H1 (cell line): ENCODE measurements around the gene APOC4.

Experiments
- CTCF ChIP-seq, 3 experiments: IDR thresholded peaks; 1 replicate in 2 of 3; 2 replicates in 1 of 3; pipeline versions ENCODE4 v1.5.1 to v1.6.1; 2011; ENCODE audit warnings: low read length in 3 of 3, mild to moderate bottlenecking in 3 of 3, inconsistent platforms in 2 of 3, low read depth in 1 of 3, moderate library complexity in 1 of 3; ENCODE audit not compliant: insufficient read depth in 1 of 3; ENCODE audit errors: control extremely low read depth in 1 of 3
- EZH2 ChIP-seq: fragments of 200-600 bp; sonication (generic); IDR thresholded peaks from 2 replicates; pipeline ENCODE4 v1.7.1; 2012; ENCODE audit warnings: low read depth, mild to moderate bottlenecking, moderate library complexity, low read length, inconsistent platforms; ENCODE audit not compliant: severe bottlenecking
- GABPA ChIP-seq: IDR thresholded peaks from 2 replicates; pipeline ENCODE4 v1.6.1; 2011; ENCODE audit warnings: mild to moderate bottlenecking, low read length, moderate library complexity, borderline replicate concordance; ENCODE audit not compliant: insufficient read depth
- JUN ChIP-seq: IDR thresholded peaks from 2 replicates; pipeline ENCODE4 v1.6.1; 2011; ENCODE audit warnings: low read depth, mild to moderate bottlenecking, improper control_type of control experiment, low read length
- MAFK ChIP-seq: IDR thresholded peaks from 2 replicates; pipeline ENCODE4 v1.6.1; 2012; ENCODE audit warnings: low read depth, mild to moderate bottlenecking, improper control_type of control experiment, low read length
- POLR2A ChIP-seq, 2 experiments: IDR thresholded peaks; 1 replicate in 1 of 2; 2 replicates in 1 of 2; pipeline ENCODE4 v1.6.1; 2011; ENCODE audit warnings: low read depth in 2 of 2, low read length in 2 of 2, mild to moderate bottlenecking in 2 of 2; ENCODE audit errors: control extremely low read depth in 1 of 2
- POLR2AphosphoS5 ChIP-seq: IDR thresholded peaks from 2 replicates; pipeline ENCODE4 v1.6.1; 2011; ENCODE audit warnings: low read depth, low read length
- RAD21 ChIP-seq, 2 experiments: IDR thresholded peaks in 1 of 2; conservative IDR thresholded peaks in 1 of 2; 2 replicates each; pipeline ENCODE4 v1.6.1; 2011; ENCODE audit warnings: low read depth in 2 of 2, low read length in 2 of 2, improper control_type of control experiment in 1 of 2, inconsistent platforms in 1 of 2, mild to moderate bottlenecking in 1 of 2, moderate library complexity in 1 of 2
- SIX5 ChIP-seq: IDR thresholded peaks from 2 replicates; pipeline ENCODE4 v1.6.1; 2011; ENCODE audit warnings: mild to moderate bottlenecking, low read depth, low read length
- SP1 ChIP-seq: IDR thresholded peaks from 2 replicates; pipeline ENCODE4 v1.6.1; 2011; ENCODE audit warnings: low read depth, low read length
- SP4 ChIP-seq: IDR thresholded peaks from 2 replicates; pipeline ENCODE4 v1.6.1; 2012; ENCODE audit warnings: low read length, inconsistent platforms

- no peak for TF ChIP-seq CTCF (IDR thresholded peaks at IDR 0.05; ENCODE audit: control extremely low read depth in 1 of 3, insufficient read depth in 1 of 3, low read depth in 1 of 3, low read length in 3 of 3)
- TF ChIP-seq SP4, result no peak
- TF ChIP-seq POLR2AphosphoS5, result no peak
- no peak for TF ChIP-seq RAD21 (IDR thresholded peaks at IDR 0.05 in 1 of 2, conservative IDR thresholded peaks at IDR 0.05 in 1 of 2; ENCODE audit: low read depth in 2 of 2, low read length in 2 of 2)
- TF ChIP-seq JUN, result no peak
- TF ChIP-seq POLR2A (IDR thresholded peaks at IDR 0.05; ENCODE audit: control extremely low read depth in 1 of 2, low read depth in 2 of 2, low read length in 2 of 2), result no peak
- no peak for TF ChIP-seq MAFK
- no peak for TF ChIP-seq SIX5
- TF ChIP-seq EZH2, result no peak
- TF ChIP-seq GABPA, result no peak
- TF ChIP-seq SP1, result no peak
Observed at GRCh38 chr19:44974857-44975256, 32.8 kb downstream of the APOC4 start.
